B cell (primary cell): ENCODE data around the gene TMEM119.

Experiments
- EZH2 ChIP-seq: IDR thresholded peaks from 2 replicates; pipeline ENCODE4 v1.6.1; 2012; ENCODE audit warnings: borderline replicate concordance, low read depth, mild to moderate bottlenecking, moderate library complexity, low read length; ENCODE audit not compliant: insufficient read depth, poor library complexity, severe bottlenecking
- TF ChIP-seq, protein P1 (sequence below): fragments of 200-600 bp; IDR thresholded peaks from one replicate; pipeline ENCODE4 v1.8.0; 2022; ENCODE audit warnings: antibody characterized with exemption, mild to moderate bottlenecking

DNA sequence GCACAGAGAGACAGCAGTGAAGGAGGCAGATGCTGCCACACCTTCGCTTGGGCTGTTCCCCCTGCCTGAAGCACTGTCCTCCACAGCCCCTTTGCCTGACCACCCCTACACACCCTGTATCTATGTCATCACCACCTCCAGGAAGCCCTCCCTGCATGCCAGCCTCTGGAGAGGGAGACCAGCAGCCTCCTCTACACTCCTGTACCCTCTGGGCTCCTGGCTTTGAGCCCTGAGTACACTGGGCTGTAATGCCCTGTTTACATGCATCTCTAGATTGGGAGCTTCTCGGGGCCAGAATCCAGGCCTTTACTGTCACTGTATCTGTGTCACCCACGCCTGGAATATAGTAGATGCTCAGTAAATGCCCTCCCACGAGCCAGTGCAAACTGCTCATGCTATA is 5.9 kb upstream of the TMEM119 start:
- TF ChIP-seq, protein P1, sequence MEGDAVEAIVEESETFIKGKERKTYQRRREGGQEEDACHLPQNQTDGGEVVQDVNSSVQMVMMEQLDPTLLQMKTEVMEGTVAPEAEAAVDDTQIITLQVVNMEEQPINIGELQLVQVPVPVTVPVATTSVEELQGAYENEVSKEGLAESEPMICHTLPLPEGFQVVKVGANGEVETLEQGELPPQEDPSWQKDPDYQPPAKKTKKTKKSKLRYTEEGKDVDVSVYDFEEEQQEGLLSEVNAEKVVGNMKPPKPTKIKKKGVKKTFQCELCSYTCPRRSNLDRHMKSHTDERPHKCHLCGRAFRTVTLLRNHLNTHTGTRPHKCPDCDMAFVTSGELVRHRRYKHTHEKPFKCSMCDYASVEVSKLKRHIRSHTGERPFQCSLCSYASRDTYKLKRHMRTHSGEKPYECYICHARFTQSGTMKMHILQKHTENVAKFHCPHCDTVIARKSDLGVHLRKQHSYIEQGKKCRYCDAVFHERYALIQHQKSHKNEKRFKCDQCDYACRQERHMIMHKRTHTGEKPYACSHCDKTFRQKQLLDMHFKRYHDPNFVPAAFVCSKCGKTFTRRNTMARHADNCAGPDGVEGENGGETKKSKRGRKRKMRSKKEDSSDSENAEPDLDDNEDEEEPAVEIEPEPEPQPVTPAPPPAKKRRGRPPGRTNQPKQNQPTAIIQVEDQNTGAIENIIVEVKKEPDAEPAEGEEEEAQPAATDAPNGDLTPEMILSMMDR = no peak
- TF ChIP-seq EZH2 = no peak
